Loucy (cell line): ENCODE data around the gene HRH4.

Experiments used
- CTCF ChIP-seq: fragments of 200-600 bp; sonication (generic); conservative IDR thresholded peaks from 2 replicates; pipeline ENCODE4 v1.5.1; 2014; ENCODE audit warnings: mild to moderate bottlenecking, antibody characterized with exemption, low read length
- EZH2phosphoT487 ChIP-seq: fragments of 200-600 bp; IDR thresholded peaks from 2 replicates; pipeline ENCODE4 v1.6.1; 2018; ENCODE audit warnings: antibody characterized with exemption, mild to moderate bottlenecking, moderate library complexity, borderline replicate concordance

GRCh38 chr18:24456549-24456948 lies 3.9 kb upstream of the HRH4 start:
- no peak for TF ChIP-seq CTCF
- TF ChIP-seq EZH2phosphoT487: no peak
